NCI-H510A treated with DMSO at 0.1 percent for 48 hours (cell line): ENCODE results near the gene DHX15.

Experiments used
- DNase-seq: peaks from one replicate; lab custom pipeline; 2025; lab: John Stamatoyannopoulos, UW

DHX15 gene

GRCh38 chr4:24482871-24483270 lies 101.5 kb downstream of the DHX15 start:
- no peak for DNase-seq

- no peak for DNase-seq
Measured at GRCh38 chr4:24477919-24478318, 106.4 kb downstream of the DHX15 start.
